HG03139 (cell line): Measurements from ENCODE around the gene GTF2I.
"Not testable (repeated sequence)": the region's sequence is repeated elsewhere in the genome, so short reads cannot be mapped to it uniquely, and the experiment has no call there.

Experiments used
- ATAC-seq: cut with Tn5 transposase; IDR thresholded peaks from one replicate; pipeline ENCODE4 v1.9.1; 2021; ENCODE audit not compliant: unreplicated experiment

Gene GTF2I

DNA sequence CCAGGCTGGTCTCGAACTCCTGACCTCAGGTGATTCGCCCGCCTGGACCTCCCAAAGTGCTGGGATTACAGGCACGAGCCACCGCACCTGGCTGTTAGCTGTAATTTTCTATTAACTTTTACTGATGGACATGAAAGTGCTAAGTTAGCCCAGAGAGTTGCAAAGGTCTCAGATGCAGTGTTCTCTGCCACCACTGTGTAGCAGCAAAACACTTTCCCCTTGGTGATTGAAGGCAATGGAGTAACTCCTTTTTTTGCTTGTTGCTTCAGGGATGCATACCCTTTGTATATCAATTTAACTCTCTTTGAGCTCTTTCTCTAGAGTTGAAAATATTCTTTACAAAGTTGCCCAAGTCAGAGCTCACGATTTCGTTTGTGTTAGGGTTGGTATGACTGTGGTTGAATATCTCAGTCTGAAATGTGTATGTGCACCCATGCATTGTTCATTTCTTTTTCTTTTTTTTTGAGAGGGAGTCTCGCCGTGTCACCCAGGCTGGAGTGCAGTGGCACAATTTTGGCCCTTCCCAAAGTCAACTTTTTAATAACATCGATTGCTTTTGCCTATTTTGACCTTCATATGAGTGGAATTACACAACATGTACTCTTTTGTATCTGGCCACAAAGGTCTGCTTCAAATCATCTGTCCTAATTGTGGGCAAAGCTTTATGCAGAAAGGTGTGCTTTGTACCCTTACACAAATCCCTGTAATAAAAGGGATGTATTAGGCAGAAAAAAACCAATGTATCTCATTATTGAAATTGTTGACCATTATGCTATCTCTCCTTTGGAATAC lies 52.6 kb downstream of the GTF2I start:
- ATAC-seq = no peak

DNA sequence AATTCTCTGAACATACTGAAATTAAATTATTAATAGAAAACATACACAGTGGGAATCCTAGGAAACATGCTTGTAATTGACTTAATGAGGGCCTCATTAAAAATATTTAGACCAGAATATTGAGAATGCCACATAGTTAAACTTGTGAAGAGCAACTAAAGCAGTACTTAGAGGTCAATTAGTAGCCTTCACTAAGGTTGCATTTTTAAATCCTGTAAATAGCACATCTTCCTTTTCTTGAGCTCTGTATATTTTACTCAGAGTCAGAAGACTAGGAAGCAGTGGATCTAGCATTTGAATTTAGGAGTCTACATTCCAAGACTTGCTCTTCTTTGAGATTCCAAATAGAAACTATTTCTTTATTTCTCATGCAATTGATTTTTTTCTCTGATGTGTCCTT lies 56.0 kb downstream of the GTF2I start:
- no peak for ATAC-seq

DNA sequence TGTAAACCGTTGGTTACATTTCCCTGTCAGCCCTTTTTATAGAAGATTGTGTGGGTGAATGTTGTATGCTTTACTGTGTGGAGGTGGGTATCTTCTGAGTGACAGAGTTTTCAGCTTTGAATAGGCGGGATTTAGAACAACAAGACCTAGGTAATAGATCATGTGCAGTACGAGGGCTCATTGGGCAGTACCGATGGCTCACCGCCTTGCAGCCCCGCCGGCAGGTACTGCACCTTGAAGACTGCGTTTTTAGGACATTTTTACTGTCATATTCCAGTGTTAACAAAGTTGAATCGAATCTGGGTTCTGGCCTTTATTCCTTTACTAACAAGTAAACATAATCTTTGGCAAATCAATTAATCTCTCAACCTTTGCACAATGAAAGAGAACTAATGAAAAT lies 60.4 kb downstream of the GTF2I start:
- no peak for ATAC-seq

DNA sequence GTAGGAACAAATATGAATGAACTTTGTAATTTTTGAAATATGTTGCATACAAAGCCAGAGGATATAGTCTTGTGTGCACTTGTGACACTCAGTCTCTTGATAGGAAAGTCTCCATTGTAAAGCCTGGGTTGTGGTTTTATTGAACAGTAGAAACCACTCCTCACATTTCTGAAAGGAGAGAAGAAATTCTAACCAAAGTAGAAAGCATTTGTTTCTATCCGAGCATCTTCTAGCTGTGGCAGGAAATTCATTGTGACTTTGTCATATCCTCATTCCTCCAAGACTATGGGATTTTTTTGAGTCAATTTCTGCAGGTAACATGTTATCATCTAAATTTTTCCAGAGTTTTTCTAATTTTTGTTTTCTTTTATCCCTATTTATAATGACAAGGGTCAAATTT lies 60.8 kb downstream of the GTF2I start:
- ATAC-seq = no peak

DNA sequence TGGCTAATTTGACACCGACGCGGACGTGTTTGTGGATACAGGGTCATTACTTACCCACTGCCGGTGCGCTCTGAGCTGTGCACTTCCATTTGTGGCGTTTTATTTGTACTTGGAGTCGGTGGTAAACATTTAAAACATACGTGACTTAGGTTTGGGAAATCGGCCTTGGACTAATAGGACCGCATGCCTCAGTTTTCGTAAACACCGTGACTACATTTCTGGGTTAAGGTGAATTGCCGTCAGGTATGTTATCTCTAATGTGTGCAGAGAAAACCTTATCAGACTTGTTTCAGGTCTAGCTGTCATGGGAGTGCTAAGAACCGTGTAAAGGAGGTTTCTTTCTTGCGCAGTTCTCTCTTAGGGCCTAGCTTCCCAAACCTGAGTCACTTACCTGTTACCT lies 64.6 kb downstream of the GTF2I start:
- no peak for ATAC-seq

DNA sequence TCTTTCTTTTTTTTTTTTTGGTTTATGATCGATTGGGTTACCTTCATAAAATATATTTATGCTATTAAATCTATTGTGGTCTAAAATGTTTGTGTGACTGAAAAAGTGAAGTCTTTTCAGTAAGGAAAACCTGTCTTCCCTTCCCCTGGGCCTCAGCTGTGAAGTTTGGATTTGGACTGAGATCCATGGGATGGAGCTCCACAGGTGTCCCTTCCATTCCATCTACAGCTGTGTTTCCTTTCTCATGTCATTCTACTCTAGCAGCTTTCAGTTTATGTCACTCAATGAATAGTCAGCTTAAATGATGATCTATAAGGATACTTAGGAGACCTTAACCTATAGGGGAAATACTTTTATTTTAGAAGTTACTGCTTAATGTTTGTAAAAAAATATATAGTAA lies 68.3 kb downstream of the GTF2I start:
- no peak for ATAC-seq

DNA sequence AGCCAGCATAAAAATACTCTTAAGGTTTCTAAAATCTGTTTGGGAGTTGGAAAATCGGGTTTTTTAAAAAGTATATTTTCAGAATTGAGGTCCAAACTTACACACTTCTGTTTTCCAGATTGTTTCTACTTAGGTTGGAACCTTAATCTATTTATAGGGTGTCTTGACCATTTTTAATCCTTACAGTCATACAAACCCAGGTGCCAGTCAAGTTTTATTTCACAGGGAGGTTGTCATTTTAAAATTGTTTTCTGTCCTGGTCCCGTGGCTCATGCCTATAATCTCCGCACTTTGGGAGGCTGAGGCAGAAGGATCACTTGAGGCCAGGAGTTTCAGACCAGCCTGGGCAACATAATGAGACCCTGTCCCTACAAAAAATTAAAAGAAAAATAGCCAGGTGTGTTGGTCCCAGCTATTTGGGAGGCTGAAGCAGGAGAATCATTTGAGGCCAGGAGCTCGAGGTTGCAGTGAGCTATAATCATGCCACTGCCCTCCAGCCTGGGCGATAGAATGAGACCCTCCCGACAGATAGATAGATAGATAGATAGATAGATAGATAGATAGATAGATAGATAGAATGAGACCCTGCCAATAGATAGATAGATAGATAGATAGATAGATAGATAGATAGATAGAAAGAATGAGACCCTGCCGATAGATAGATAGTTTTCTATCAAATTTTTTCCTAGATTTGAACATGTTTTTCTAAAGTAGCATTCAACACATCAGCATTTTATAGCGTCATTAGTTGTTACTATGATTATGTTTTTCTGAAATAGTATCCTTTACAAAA lies 69.0 kb downstream of the GTF2I start:
- no peak for ATAC-seq

DNA sequence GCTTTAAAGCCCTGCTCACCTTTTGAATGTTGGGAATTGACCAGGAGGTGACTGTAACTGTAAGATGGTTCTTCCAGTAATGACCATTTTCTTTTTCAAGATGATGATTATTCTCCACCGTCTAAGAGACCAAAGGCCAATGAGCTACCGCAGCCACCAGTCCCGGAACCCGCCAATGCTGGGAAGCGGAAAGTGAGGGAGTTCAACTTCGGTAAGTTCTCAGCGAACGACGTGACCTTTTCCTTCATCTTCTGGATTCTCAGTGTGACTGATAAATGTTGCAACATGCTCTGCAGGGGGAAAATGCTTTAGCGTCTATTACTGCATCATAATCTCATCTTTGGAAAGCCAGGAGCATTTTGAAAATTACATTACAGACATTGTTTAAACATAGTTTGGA lies 71.2 kb downstream of the GTF2I start:
- ATAC-seq = not testable (repeated sequence)

DNA sequence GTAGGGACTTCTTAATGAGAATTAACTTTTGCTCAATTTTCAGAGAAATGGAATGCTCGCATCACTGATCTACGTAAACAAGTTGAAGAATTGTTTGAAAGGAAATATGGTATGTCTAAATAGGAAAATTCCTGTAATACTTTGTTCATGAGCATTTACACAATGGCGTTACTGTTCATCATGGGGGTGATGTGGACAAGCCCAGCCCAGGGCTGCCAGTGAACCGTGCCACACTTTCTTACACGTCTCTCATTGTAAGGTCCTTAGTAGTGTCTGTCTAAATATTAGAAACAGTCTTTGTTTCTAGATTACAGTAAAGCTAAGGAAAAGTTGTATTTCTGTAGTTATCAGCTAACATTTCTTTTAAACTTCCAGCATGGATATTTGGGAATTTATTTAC lies 72.7 kb downstream of the GTF2I start:
- not testable (repeated sequence) for ATAC-seq

DNA sequence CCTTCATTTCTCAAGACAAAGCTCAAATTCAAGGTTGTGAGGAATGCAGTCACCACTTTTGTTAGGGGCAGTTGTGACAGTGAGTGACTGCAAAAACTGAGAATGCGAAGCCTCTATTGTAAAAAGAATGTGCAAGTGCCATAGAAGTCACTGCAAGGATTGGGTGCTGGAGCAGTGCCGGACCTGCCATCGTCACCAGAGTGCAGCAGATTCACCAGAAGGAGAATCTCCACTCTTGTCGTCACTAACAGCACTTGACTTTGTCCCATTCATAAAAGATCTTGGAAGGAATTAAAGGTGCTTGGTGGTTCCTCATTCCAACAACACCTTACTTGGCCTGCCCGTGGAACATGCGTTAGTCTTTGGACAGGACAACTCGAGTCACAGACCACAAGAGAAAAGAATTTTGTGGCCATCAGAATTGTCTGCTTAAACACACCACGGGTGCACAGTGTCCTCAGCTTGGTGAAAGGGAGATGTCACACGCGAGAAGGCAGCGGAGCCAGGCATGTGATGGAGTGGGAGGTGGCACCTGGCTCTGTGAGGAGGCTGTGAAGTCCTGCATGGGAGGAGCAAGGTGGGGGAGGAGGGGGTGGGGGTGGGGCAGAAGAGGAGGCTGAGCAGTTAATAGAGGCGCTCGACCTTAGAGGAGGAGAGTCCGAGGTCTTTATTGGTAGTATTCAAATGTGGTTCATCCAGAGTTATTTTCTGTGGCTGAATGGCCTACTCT lies 82.6 kb downstream of the GTF2I start:
- not testable (repeated sequence) for ATAC-seq

DNA sequence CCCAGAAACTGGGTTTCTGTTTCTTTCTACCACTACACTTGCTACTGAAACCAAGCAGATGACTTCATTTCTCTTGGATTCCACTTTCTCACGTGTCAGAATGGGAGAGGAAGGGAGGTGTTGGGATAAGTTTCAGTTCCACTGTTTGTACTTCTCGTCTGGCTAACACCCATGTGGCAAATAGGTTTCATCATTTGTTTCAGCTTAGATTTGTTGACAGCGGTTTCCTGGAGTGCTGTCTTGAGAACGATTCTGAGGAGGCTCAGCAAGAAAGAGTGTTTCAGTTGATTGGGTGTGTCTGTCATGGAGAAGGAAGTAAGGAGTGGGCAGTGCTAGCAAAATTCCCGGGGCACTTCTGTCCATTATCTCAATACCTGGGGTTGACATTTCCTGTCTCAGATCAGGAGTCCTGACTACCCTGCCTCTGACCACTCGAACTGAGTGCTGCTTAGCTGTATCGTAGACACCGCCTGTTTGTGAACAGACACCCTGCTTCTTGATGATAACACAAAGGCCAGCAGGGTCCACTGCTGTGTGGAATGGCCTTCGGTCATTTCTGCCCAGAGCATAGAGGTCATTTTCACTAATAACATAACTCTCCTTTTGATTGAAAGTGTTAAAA lies 86.5 kb downstream of the GTF2I start:
- ATAC-seq = not testable (repeated sequence)

DNA sequence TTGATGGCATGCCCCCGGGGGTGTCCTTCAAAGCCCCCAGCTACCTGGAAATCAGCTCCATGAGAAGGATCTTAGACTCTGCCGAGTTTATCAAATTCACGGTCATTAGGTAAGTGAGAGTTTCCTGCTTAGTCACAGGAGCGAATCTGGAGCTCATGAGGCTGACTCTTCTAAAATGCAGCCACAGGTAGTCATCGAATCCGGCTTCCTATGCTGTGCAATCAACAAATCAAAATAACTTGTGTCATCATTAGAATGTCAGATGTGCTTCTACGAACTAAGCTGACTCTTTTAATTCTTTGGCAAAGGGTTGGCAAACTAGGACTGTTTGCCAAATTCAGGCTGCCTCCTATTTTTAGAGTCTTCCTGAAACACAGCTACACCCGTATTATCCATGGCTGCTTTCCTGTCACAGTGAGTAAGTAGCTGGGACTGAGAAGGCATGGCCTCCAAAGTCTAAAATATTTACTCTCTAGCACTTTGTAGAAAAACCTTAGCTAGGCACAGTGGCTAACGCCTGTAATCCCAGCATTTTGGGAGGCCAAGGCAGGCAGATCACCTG lies 96.5 kb downstream of the GTF2I start:
- not testable (repeated sequence) for ATAC-seq

DNA sequence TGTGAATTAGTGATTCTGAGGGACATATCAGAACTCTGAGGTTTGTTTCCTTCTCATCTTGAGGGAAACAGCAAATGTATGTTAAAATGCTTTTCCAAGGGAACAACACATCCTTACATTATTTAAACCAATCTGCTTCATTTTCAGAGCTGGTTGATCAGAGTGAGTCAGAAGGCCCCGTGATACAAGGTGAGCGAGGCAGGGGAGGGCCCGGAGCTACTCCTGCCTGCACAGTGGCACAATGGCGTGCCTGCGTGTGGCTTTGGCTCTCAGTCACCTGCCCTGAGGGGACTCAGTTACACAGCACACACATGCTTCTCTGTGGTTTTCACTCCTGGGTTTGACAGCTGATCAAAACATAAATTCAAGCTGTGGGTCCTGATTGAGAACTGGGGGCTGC lies 99.2 kb downstream of the GTF2I start:
- not testable (repeated sequence) for ATAC-seq

DNA sequence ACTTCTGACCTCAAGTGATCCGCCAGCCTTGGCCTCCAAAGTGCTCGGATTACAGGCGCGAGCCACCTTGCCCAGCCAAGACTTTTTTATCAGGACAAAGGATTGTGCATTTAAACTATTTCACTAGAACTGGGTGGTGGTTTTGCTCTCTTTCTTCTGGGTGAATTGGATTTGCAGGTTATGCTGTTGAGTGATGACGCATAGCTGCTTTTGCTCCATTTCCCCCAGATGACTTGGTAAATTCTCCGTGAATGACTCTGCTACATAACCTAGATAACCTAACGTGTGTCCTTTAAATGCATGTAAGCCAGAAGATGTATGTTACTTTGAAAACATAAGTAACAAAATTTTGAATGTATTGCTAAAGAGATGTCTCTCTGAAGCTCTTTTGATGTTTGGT lies 100.8 kb downstream of the GTF2I start:
- ATAC-seq = not testable (repeated sequence)

DNA sequence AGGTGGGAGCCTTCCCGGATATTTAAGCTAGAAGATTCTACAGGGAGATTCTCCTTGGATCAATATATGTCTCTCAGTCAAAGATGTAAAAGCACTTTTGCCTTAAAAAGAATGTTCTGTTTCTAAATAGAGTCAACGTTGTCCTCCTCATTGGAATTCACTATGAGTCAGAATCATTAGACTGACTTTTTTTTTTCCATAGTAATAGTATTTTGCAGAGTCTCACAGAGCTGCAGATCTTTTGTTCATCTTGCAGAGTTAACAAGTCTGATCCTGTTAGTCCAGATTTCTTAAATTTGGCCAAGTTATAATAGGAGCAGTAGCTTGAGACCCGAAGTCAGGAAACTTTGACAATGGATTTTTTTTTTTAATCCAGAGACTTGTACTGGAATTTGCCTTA lies 101.5 kb downstream of the GTF2I start:
- ATAC-seq = not testable (repeated sequence)

DNA sequence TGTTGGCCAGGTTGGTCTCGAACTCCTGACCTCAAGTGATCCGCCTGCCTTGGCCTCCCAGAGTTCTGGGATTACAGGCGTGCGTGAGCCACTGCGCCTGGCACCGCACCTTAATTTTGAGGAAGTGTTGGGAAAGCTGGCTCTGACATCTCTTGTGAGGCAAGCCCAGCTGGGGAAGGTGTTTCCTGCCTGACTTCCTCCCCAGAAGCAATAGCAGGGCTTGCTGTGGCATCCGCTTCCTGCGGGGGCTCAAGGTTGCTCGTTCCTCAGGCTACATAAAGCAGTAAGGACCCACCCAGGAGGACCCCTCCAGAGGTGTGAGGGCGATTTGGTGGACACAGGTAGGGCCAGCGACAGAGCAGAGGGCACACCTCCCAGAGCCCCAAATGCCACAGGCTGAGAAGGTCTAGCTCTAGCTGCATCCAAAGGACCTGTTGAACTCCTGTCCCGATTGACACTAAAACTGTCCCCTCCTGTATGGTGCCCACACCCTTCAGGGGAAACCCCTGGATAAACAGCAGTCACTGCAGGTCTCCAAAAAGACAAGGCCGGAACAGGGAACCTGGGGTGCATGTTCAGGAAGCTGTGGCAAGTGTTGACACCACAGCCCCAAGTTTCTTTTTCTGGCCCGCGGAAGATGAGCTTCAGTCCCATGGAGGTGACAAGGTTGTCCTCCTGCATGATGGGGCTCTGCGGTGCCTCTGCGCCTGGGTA lies 107.8 kb downstream of the GTF2I start:
- not testable (repeated sequence) for ATAC-seq

DNA sequence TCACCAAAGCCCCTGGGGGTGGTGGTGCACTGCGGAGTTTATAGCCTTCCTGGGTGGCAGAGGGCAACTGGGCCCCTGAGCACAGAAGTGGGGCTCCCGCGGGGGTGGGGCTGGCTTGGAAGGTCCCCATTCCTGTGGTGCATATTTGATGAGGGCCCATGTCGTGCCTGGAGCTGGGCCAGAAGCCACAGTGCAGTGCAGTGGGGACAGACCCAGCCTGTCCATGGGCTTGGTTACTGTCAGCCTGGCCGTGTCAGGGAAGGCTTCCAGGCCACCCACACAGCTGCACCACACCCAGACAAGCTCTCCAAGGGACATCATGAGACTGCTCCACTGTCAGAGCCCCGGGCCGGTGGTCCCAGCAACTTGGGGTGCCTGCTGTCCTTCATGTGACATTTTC lies 109.0 kb downstream of the GTF2I start:
- not testable (repeated sequence) for ATAC-seq

DNA sequence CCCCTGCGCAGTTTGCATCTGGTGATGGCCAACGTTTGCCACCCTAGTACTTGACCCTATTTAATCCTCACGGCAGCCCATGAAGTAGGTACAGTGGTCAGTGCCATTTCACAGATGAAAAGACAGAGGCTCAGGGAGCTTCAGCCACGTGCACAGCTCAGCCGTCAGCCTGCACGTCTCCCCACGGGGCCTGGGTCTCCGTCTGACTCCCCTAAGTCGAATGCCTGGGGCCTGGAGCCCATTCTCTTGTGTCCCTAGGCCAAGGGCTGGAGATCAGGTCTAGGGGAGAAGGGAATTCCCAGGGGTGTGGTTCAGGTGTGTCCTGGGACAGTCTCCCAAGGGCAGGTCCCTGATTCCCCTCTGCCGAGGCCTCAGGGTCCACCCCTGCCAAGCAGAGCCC lies 109.5 kb downstream of the GTF2I start:
- ATAC-seq = not testable (repeated sequence)

DNA sequence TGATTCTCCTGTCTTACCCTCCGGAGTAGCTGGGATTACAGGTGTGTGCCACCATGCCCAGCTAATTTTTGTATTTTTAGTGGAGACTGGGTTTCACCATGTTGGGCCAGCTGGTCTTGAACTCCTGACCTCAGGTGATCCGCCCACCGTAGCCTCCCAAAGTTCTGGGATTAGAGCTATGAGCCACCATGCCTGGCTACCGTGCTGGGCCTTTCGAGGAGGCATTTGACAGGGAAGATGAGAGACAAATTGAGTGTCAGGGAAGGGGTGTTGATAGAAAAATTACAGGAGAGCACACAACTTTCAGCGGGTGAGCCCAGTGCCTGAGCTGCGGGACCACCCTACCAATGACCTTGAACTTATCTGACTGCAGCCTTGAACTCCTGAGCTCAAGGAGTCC lies 112.5 kb downstream of the GTF2I start:
- ATAC-seq = not testable (repeated sequence)

DNA sequence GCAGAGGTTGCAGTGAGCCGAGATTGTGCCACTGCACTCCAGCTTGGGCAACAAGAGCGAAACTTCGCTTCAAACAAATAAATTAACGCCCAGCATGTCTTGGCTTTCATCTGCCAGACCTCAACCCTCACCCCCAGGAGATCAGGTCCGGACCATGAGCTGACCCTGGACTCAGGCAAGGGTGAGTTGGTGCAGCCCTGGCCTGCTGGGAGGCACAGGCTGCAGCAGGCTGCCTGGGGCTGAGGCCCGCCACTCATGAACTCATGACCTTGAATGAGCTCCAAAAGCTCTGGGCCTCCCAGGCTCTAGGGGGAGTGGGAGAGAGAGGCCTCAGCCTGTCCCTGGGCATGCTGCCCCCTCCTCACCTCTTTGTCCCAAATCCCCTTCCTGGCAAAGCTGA lies 114.6 kb downstream of the GTF2I start:
- ATAC-seq = not testable (repeated sequence)
